IPS-18a (cell line): ENCODE results near the gene PDZRN4.
"Not testable (repeated sequence)": the region's sequence is repeated elsewhere in the genome, so short reads cannot be mapped to it uniquely, and the experiment has no call there.

Experiments
- H3K27ac ChIP-seq: one replicate; pipeline ENCODE4 v1.5.1; 2013; ENCODE audit warnings: low read length
- H3K27me3 ChIP-seq: one replicate; pipeline ENCODE4 v1.6.1; 2013; ENCODE audit warnings: mild to moderate bottlenecking, low read length; ENCODE audit not compliant: control insufficient read depth, insufficient read depth
- H3K36me3 ChIP-seq: one replicate; pipeline ENCODE4 v1.6.1; 2013; ENCODE audit warnings: low read depth, low read length; ENCODE audit not compliant: control insufficient read depth
- H3K4me1 ChIP-seq: one replicate; pipeline ENCODE4 v1.6.1; 2013; ENCODE audit warnings: low read depth, low read length; ENCODE audit not compliant: control insufficient read depth
- H3K4me3 ChIP-seq: one replicate; pipeline ENCODE4 v1.5.1; 2013; ENCODE audit warnings: low read length
- H3K9ac ChIP-seq: one replicate; pipeline ENCODE4 v1.6.1; 2013; ENCODE audit warnings: mild to moderate bottlenecking, low read length, moderate library complexity
- H3K9me3 ChIP-seq: one replicate; pipeline ENCODE4 v1.6.1; 2013; ENCODE audit warnings: low read depth, low read length; ENCODE audit not compliant: control insufficient read depth

Gene PDZRN4

DNA sequence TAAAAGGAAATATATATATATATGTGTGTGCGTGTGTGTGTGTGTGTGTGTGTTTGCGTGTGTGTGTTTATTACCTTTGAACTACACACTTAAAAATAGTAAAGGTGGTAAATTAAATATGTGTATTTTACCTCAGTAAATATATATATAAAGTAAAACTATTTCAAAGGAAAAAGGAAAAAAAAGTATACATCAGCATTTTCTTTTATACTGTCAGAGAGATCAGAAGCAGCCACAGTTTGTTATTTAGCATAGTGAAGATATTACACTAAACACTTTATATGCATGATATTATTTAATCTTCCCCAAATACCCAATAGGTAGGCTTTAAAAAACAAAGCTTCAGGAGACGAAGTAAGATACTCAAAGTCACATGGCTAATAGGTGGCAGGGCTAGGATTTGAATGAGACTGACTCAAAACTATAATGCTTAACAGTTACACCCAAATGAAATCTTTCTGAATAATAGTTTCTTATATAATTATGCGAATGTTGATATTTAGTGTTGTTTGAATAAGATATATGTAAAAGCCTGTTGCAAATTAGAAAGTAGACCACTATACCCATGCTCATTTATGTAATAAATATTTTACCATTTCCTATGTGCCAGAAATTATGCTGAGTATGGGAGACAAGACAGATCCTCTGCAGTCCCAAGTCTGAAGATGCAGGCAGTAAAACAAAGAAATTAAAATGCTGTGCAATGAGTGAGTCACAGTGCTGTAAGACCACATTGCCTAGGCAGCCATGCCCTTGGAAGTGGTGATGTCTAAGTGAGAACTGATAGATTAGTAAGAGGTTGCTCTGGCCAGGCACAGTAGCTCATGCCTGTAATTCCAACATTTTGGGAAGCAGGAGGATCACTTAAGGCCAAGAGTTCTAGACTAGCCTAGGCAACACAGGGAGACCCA lies 66.1 kb downstream of the PDZRN4 start:
- Histone ChIP-seq H3K4me1 (no peaks in the 10 kb centered on the region), H3K9me3 (no peaks in the 10 kb centered on the region), H3K4me3 (no peak overlapping the region), H3K27me3 (no peaks in the 10 kb centered on the region), H3K27ac (no peak overlapping the region), H3K36me3 (no peaks in the 10 kb centered on the region), H3K9ac (no peak overlapping the region)

DNA sequence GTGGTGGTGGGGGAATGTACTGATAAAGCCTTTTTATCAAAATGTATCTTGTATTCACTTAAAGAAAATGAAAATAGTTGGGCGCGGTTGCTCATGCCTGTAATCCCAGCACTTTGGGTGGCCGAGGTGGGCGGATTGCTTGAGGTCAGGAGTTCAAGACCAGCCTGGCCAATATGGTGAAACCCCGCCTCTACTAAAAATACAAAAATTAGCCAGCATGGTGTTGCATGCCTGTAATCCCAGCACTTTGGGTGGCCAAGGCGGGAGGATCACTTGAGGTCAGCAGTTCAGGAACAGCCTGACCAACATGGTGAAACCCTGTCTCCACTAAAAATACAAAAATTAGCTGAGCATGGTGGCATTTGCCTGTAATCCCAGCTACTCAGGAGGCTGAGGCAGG lies 75.1 kb downstream of the PDZRN4 start:
- not testable (repeated sequence) for H3K9ac ChIP-seq, H3K9me3 ChIP-seq, H3K4me1 ChIP-seq, H3K4me3 ChIP-seq, H3K36me3 ChIP-seq, H3K27me3 ChIP-seq, H3K27ac ChIP-seq

- Histone ChIP-seq H3K9ac (no peak overlapping the region), H3K4me3 (no peak overlapping the region), H3K9me3 (no peaks in the 10 kb centered on the region), H3K4me1 (no peaks in the 10 kb centered on the region), H3K36me3 (no peaks in the 10 kb centered on the region), H3K27ac (no peak overlapping the region), H3K27me3 (no peaks in the 10 kb centered on the region)
Observed at GRCh38 chr12:41264281-41264680, 76.2 kb downstream of the PDZRN4 start.

- H3K4me1 ChIP-seq: no peaks in the 10 kb centered on the region
- no peaks in the 10 kb centered on the region for H3K9me3 ChIP-seq
- no peak overlapping the region for H3K9ac ChIP-seq
- no peak overlapping the region for H3K27ac ChIP-seq
- H3K4me3 ChIP-seq: no peak overlapping the region
- H3K27me3 ChIP-seq: no peaks in the 10 kb centered on the region
- H3K36me3 ChIP-seq: no peaks in the 10 kb centered on the region
Observed at GRCh38 chr12:41269056-41269455, 80.9 kb downstream of the PDZRN4 start.

GRCh38 chr12:41271489-41271888 lies 83.4 kb downstream of the PDZRN4 start:
- Histone ChIP-seq H3K27ac (no peak overlapping the region), H3K27me3 (no peaks in the 10 kb centered on the region), H3K4me1 (no peaks in the 10 kb centered on the region)

DNA sequence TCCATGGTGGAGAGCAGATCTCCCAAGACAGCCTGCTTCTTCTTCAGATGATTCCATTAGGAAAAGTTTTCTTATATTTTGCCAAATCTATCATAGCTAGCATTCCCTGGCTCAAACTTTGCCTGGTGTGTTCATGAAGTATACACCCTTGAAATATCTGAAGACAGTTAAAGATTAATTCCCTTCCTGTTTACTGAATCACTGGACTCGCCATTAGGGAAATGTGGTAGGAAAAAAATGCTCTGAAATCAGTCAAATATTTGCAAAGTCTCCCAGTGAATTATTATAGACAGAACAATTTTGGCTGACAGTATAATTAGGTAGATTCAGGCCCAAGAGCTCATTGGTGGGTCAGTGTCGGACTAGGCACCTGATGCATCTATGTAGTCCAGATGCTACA lies 86.5 kb downstream of the PDZRN4 start:
- H3K27ac ChIP-seq: no peak overlapping the region
- no peaks in the 10 kb centered on the region for H3K9me3 ChIP-seq
- H3K4me1 ChIP-seq: peaks cover 4% of the 10 kb centered on the region
- H3K36me3 ChIP-seq: no peaks in the 10 kb centered on the region
- H3K4me3 ChIP-seq: no peak overlapping the region
- H3K9ac ChIP-seq: no peak overlapping the region
- no peaks in the 10 kb centered on the region for H3K27me3 ChIP-seq

More at GRCh38 chr12:41271489-41271888, 83.4 kb downstream of the PDZRN4 start:
- H3K36me3 ChIP-seq: no peaks in the 10 kb centered on the region
- H3K9ac ChIP-seq: no peak overlapping the region
- H3K4me3 ChIP-seq: no peak overlapping the region
- H3K9me3 ChIP-seq: no peaks in the 10 kb centered on the region

GRCh38 chr12:41277100-41277945 lies 89.2 kb downstream of the PDZRN4 start:
- Histone ChIP-seq H3K4me1 (peaks cover 4% of the 10 kb centered on the region), H3K27me3 (no peaks in the 10 kb centered on the region), H3K9me3 (no peaks in the 10 kb centered on the region), H3K9ac (no peak overlapping the region), H3K27ac (no peak overlapping the region), H3K4me3 (no peak overlapping the region), H3K36me3 (no peaks in the 10 kb centered on the region)

GRCh38 chr12:41277946-41278267 lies 89.8 kb downstream of the PDZRN4 start:
- H3K4me1 ChIP-seq: peaks cover 4% of the 10 kb centered on the region
- H3K4me3 ChIP-seq: no peak overlapping the region
- no peak overlapping the region for H3K27ac ChIP-seq
- H3K36me3 ChIP-seq: no peaks in the 10 kb centered on the region
- H3K9me3 ChIP-seq: no peaks in the 10 kb centered on the region
- no peaks in the 10 kb centered on the region for H3K27me3 ChIP-seq
- H3K9ac ChIP-seq: no peak overlapping the region

GRCh38 chr12:41280341-41281095 lies 92.4 kb downstream of the PDZRN4 start:
- not testable (repeated sequence) for H3K9me3 ChIP-seq, H3K4me1 ChIP-seq, H3K9ac ChIP-seq, H3K27me3 ChIP-seq, H3K27ac ChIP-seq, H3K4me3 ChIP-seq, H3K36me3 ChIP-seq

- H3K27me3 ChIP-seq, H3K36me3 ChIP-seq, H3K4me3 ChIP-seq, H3K9me3 ChIP-seq, H3K4me1 ChIP-seq, H3K9ac ChIP-seq, H3K27ac ChIP-seq: not testable (repeated sequence)
Observed at GRCh38 chr12:41285470-41285869, 97.3 kb downstream of the PDZRN4 start.

- H3K36me3 ChIP-seq: no peaks in the 10 kb centered on the region
- H3K9ac ChIP-seq: no peak overlapping the region
- no peaks in the 10 kb centered on the region for H3K9me3 ChIP-seq
- no peak overlapping the region for H3K27ac ChIP-seq
- no peaks in the 10 kb centered on the region for H3K27me3 ChIP-seq
- H3K4me1 ChIP-seq: no peaks in the 10 kb centered on the region
- H3K4me3 ChIP-seq: no peak overlapping the region
Observed at GRCh38 chr12:41286426-41286825, 98.3 kb downstream of the PDZRN4 start.
